CD4-positive, alpha-beta T cell treated with Interleukin-6 at 100 ng/mL for 8 hours (primary cell): Measurements from ENCODE around the gene SLC30A5.

ENCODE experiments used
- DNase-seq: peaks from one replicate; pipeline ENCODE4 v3.0.0-alpha.2; 2020; ENCODE audit warnings: mixed read lengths, low spot score

SLC30A5 gene

DNA sequence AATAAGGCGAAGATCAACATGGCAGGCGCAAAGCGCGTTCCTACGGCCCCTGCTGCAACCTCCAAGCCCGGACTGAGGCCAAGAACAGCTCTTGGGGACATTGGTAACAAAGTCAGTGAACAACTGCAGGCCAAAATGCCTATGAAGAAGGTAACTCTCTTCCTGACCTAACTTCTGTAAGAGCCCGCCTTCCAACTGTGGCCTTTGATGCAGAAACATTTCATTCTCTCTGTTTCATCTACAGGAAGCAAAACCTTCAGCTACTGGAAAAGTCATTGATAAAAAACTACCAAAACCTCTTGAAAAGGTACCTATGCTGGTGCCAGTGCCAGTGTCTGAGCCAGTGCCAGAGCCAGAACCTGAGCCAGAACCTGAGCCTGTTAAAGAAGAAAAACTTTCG, 74.1 kb downstream of the SLC30A5 start:
- DNase-seq = no peak

DNA sequence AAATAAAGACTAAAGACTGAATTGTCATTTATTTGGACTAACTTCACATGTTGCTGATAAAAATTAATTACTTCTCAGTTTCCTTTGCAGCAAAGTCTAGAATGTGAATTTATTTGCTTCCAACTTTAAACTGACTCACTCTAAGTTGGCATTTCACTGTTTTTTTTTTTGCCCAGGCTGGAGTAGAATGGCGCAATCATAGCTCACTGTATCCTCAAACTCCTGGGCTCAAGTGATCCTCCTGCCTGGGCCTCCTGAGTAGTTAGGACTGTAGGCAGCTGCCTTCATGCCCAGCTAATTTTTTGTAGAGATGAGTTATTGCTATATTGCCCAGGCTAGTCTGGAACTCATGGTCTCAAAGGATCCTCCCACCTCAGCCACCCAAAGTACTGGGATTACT, 76.7 kb downstream of the SLC30A5 start:
- no peak for DNase-seq

DNA sequence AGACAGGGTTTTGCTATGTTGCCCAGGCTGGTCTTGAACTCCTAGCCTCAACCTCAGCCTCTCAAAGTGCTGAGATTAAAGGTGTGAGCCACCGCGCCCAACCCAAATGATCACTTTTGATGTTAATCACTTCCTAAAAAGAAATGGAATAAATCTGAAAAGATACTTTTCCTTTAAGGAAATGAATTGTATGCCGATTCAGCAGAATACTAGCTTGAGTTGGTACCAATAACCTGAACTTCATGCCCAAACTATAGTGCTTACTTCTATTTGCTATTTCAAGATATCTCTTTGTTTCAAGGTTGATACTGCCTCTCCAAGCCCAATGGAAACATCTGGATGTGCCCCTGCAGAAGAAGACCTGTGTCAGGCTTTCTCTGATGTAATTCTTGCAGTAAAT, 77.2 kb downstream of the SLC30A5 start:
- DNase-seq = no peak
